Chondrocyte (in vitro differentiated cells): ENCODE results near the gene EIF3J. TPM values are rescaled to one million over a fixed set of nuclear protein-coding genes. Genes with fewer than 3 reads are reported as not detected.

ENCODE experiments used
- DNase-seq: peaks from one replicate; pipeline ENCODE4 v3.0.0; 2021; ENCODE audit warnings: mixed read lengths, low spot score
- H3K27ac Mint-ChIP-seq: one replicate; pipeline ENCODE4 v1.8.0; 2021; ENCODE audit warnings: mild to moderate bottlenecking, moderate library complexity, mixed read lengths; ENCODE audit not compliant: unreplicated experiment
- H3K27me3 Mint-ChIP-seq: 2 replicates; pipeline ENCODE4 v1.8.0; 2021; ENCODE audit warnings: low read depth, mixed read lengths
- H3K36me3 Mint-ChIP-seq: 2 replicates; pipeline ENCODE4 v1.8.0; 2021; ENCODE audit warnings: low read depth, mixed read lengths
- H3K4me1 Mint-ChIP-seq: 2 replicates; pipeline ENCODE4 v1.8.0; 2021; ENCODE audit warnings: low read depth, mild to moderate bottlenecking, mixed read lengths
- H3K4me3 Mint-ChIP-seq: one replicate; pipeline ENCODE4 v1.8.0; 2021; ENCODE audit warnings: mild to moderate bottlenecking, moderate library complexity, mixed read lengths; ENCODE audit not compliant: unreplicated experiment
- H3K9me3 Mint-ChIP-seq: 2 replicates; pipeline ENCODE4 v1.8.0; 2021; ENCODE audit warnings: low read depth, mixed read lengths
- CTCF ChIP-seq: fragments of 200-600 bp; sonication (generic); IDR thresholded peaks from 2 replicates; pipeline ENCODE4 v1.5.0; 2021; ENCODE audit warnings: antibody characterized with exemption, mild to moderate bottlenecking, moderate library complexity
- total RNA-seq: library from RNA; stranded (reverse); gene quantifications from 3 replicates; pipeline ENCODE4 v1.2.1, GENCODE V29; 2021

Gene EIF3J
- total RNA-seq, 1 donor from 2014 or later = 98.0 TPM

GRCh38 chr15:44595246-44595645, 58.3 kb downstream of the EIF3J start:
- no peak for DNase-seq
- Mint-ChIP-seq H3K4me1 (no peaks in the 10 kb centered on the region), H3K27me3 (no peaks in the 10 kb centered on the region), H3K9me3 (no peaks in the 10 kb centered on the region), H3K4me3 (no peak overlapping the region), H3K27ac (no peak overlapping the region), H3K36me3 (peaks cover 34% of the 10 kb centered on the region)
- no peak for TF ChIP-seq CTCF

GRCh38 chr15:44595656-44596510, 58.9 kb downstream of the EIF3J start:
- Mint-ChIP-seq H3K4me1 (no peaks in the 10 kb centered on the region), H3K9me3 (no peaks in the 10 kb centered on the region), H3K27ac (no peak overlapping the region), H3K4me3 (no peak overlapping the region), H3K36me3 (peaks cover 30% of the 10 kb centered on the region), H3K27me3 (no peaks in the 10 kb centered on the region)
- DNase-seq = no peak
- no peak for TF ChIP-seq CTCF

GRCh38 chr15:44596511-44597010, 59.6 kb downstream of the EIF3J start:
- no peak for TF ChIP-seq CTCF
- Mint-ChIP-seq H3K36me3 (peaks cover 29% of the 10 kb centered on the region), H3K9me3 (no peaks in the 10 kb centered on the region), H3K4me1 (no peaks in the 10 kb centered on the region), H3K27me3 (no peaks in the 10 kb centered on the region), H3K4me3 (no peak overlapping the region), H3K27ac (no peak overlapping the region)
- no peak for DNase-seq

- no peak for DNase-seq
- Mint-ChIP-seq H3K4me1 (no peaks in the 10 kb centered on the region), H3K27ac (no peak overlapping the region), H3K36me3 (peaks cover 38% of the 10 kb centered on the region), H3K9me3 (no peaks in the 10 kb centered on the region), H3K4me3 (no peak overlapping the region), H3K27me3 (no peaks in the 10 kb centered on the region)
- no peak for TF ChIP-seq CTCF
These were observed 61.1 kb downstream of the EIF3J start for GRCh38 chr15:44598066-44598465.

- no peak for TF ChIP-seq CTCF
- Mint-ChIP-seq H3K27ac (no peak overlapping the region), H3K9me3 (no peaks in the 10 kb centered on the region), H3K27me3 (no peaks in the 10 kb centered on the region), H3K4me3 (no peak overlapping the region), H3K4me1 (no peaks in the 10 kb centered on the region), H3K36me3 (peaks cover 38% of the 10 kb centered on the region)
- no peak for DNase-seq
These were observed 61.9 kb downstream of the EIF3J start for GRCh38 chr15:44598892-44599291.
